ENCODE data around the gene ESPL1. TPM values are rescaled to one million over a fixed set of nuclear protein-coding genes. Genes with fewer than 3 reads are reported as not detected.

ESPL1 gene
- total and polyA plus RNA-seq, 2 donors (not counting 3 experiments of a cell fraction or from before 2014, with no cell fraction given), result 16.2 to 42.7 TPM

- Histone ChIP-seq H2AFZ (ENCODE audit: low read depth, low read length) (no peak overlapping the region), H3K4me2 (ENCODE audit: insufficient read depth, low read length) (no peak overlapping the region), H3K9ac (replicated peaks; ENCODE audit: extremely low read depth, insufficient read depth, low read length) (no peak overlapping the region), H3K9me3 (replicated peaks; ENCODE audit: control insufficient read depth, insufficient read depth, low read length) (no peaks in the 10 kb centered on the region), H3K36me3 (ENCODE audit: control insufficient read depth in 2 of 2, extremely low read depth in 1 of 2, insufficient read depth in 2 of 2, low read length in 2 of 2) (no peaks in the 10 kb centered on the region), H3K27ac (ENCODE audit: insufficient read depth, low read depth, low read length) (no peak overlapping the region), H3K4me1 (ENCODE audit: control insufficient read depth, extremely low read depth, insufficient read depth, low read length) (no peaks in the 10 kb centered on the region), H3K9me1 (replicated peaks; ENCODE audit: control insufficient read depth, extremely low read depth, insufficient read depth, low read length) (no peaks in the 10 kb centered on the region), H3K79me2 (ENCODE audit: control insufficient read depth, insufficient read depth, low read length) (no peaks in the 10 kb centered on the region), H4K20me1 (replicated peaks; ENCODE audit: control insufficient read depth, extremely low read depth, insufficient read depth, low read length) (no peaks in the 10 kb centered on the region), H3K27me3 (ENCODE audit: control insufficient read depth in 2 of 2, insufficient read depth in 2 of 2, low read length in 2 of 2) (peaks cover 17 to 22% of the 10 kb centered on the region in 2 experiments), H3K4me3 (replicated peaks in 1 of 3; ENCODE audit: insufficient read depth in 1 of 3, low read depth in 1 of 3, low read length in 3 of 3) (no peak overlapping the region)
- ChIA-PET CTCF (interaction anchor here (1.0 to 1.9 kb wide), 4 partner anchors 12 to 88 kb away, joined by 3 to 8 read pairs (median 6); partner anchors contain the start of gene AAAS), POLR2A (no interaction called here)
- intact Hi-C loops (cut with micrococcal nuclease), result no loop called here
- TF ChIP-seq EZH2 (IDR thresholded peaks at IDR 0.05; ENCODE audit: borderline replicate concordance, low read depth, low read length, severe bottlenecking) (no peak), POLR2AphosphoS5 (IDR thresholded peaks at IDR 0.05; ENCODE audit: insufficient read depth, low read depth, low read length) (no peak), POLR2A (IDR thresholded peaks at IDR 0.05; ENCODE audit: low read depth, low read length) (no peak), CTCF (IDR thresholded peaks at IDR 0.05; ENCODE audit: extremely low read depth in 1 of 2, insufficient read depth in 1 of 2, low read depth in 1 of 2, low read length in 2 of 2) (no peak), MAX (IDR thresholded peaks at IDR 0.05; ENCODE audit: insufficient read depth, insufficient read length) (no peak), GATA2 (IDR thresholded peaks at IDR 0.05; ENCODE audit: insufficient read depth, insufficient read length, low read depth, low read length) (no peak), JUN (IDR thresholded peaks at IDR 0.05; ENCODE audit: borderline replicate concordance, insufficient read depth, insufficient read length, low read depth) (no peak)
- no peak for DNase-seq (ENCODE audit: low read depth, low spot score)
- FAIRE-seq, result no peak
- BruUV-seq (replicated peaks), result no TSS peak
- dilution Hi-C loops (cut with MboI; ENCODE audit: extremely low pct_ligation_motif_present, low sequenced_read_pairs), result no loop called here
These were observed 65.2 kb downstream of the ESPL1 start for GRCh38 chr12:53333289-53333688.
